ENCODE data around the gene CCDC30. TPM values are rescaled to one million over a fixed set of nuclear protein-coding genes. Genes with fewer than 3 reads are reported as not detected.
A peak's percentile ranks its signal among the peaks of the same experiment; 100 is the strongest.

Gene CCDC30
- total and polyA plus RNA-seq, 12 donors: 0.38 to 3.2 (median 1.3) TPM

GRCh38 chr1:42456754-42457089 lies 6.4 kb upstream of the CCDC30 start:
- intact Hi-C loops (cut with DNase I): loop anchor here in 6 of 10 donors (2.0 to 10.0 kb wide), 3 partner anchors 119 to 122 kb away; partner anchors contain the start of gene FOXJ3 (in 6 of the 6)

GRCh38 chr1:42461196-42461595 lies 1.9 kb upstream of the CCDC30 start:
- DNase-seq (no peak), ATAC-seq (no peak)
- 74 to 84% methylated on average over 2 of the region's 2 CpGs for WGBS, 2 donors
- Histone ChIP-seq H3K9me3 (no peaks in the 10 kb centered on the region), H3K36me3 (peaks cover 0 to 43% (median 17%) of the 10 kb centered on the region in 9 donors), H3K4me1 (peaks cover 8 to 39% (median 32%) of the 10 kb centered on the region in 9 donors), H3K27ac (no peak overlapping the region), H3K4me3 (no peak overlapping the region), H3K27me3 (no peaks in the 10 kb centered on the region)
- TF ChIP-seq CTCF (IDR thresholded peaks at IDR 0.05): no peak
- intact Hi-C loops (cut with DNase I): loop anchor here in 3 of 10 donors (5.0 to 10.0 kb wide), 3 partner anchors 124 to 286 kb away; partner anchors contain the start of genes FOXJ3 (in 1 of the 3) and PPIH (in 1 of the 3)

More at GRCh38 chr1:42456754-42457089, 6.4 kb upstream of the CCDC30 start:
- Histone ChIP-seq H3K36me3 (peaks cover 0 to 43% (median 17%) of the 10 kb centered on the region in 9 donors), H3K27ac (peak overlapping the region; percentile 92 to 99 (median 95)), H3K9me3 (no peaks in the 10 kb centered on the region), H3K27me3 (no peaks in the 10 kb centered on the region), H3K4me1 (peaks cover 7 to 30% (median 21%) of the 10 kb centered on the region in 9 donors), H3K4me3 (peak overlapping the region; percentile 78 to 96 (median 86))
- peak; percentile 53 to 79 (median 69) for ATAC-seq
- 1 to 2% methylated on average over 23 of the region's 23 CpGs for WGBS, 2 donors
- TF ChIP-seq CTCF (IDR thresholded peaks at IDR 0.05): no peak
- DNase-seq: peak in 1 of 2 donors; percentile 28

GRCh38 chr1:42463921-42464320 lies 835 bp downstream of the CCDC30 start:
- Histone ChIP-seq H3K27me3 (no peaks in the 10 kb centered on the region), H3K4me3 (peak overlapping the region in 6 of 10 donors; percentile 69 to 89 (median 83)), H3K36me3 (peaks cover 0 to 27% (median 17%) of the 10 kb centered on the region in 9 donors), H3K4me1 (peaks cover 0 to 21% (median 16%) of the 10 kb centered on the region in 9 donors), H3K9me3 (no peaks in the 10 kb centered on the region), H3K27ac (peak overlapping the region in 1 of 10 donors; percentile 28)
- DNase-seq (no peak), ATAC-seq (no peak)
- 80 to 91% methylated on average over 3 of the region's 3 CpGs for WGBS, 2 donors
- no peak for TF ChIP-seq CTCF (IDR thresholded peaks at IDR 0.05)
- intact Hi-C loops (cut with DNase I): loop anchor here in 3 of 10 donors (5.0 to 10.0 kb wide), 3 partner anchors 127 to 289 kb away; partner anchors contain the start of genes FOXJ3 (in 1 of the 3) and PPIH (in 1 of the 3)

- Histone ChIP-seq H3K36me3 (peaks cover 0 to 6% (median 0%) of the 10 kb centered on the region in 9 donors), H3K9me3 (no peaks in the 10 kb centered on the region), H3K27me3 (no peaks in the 10 kb centered on the region), H3K4me1 (peaks cover 0 to 21% (median 16%) of the 10 kb centered on the region in 9 donors), H3K27ac (no peak overlapping the region), H3K4me3 (no peak overlapping the region)
- DNase-seq: no peak
- intact Hi-C loops (cut with DNase I): loop anchor here in 2 of 10 donors (10.0 kb wide), 2 partner anchors 189 to 291 kb away; partner anchors contain the start of gene PPIH (in 1 of the 2)
- WGBS, 2 donors: 85 to 91% methylated on average over 2 of the region's 2 CpGs
- no peak for ATAC-seq
- TF ChIP-seq CTCF (IDR thresholded peaks at IDR 0.05): no peak
Measured at GRCh38 chr1:42466030-42466429, 2.9 kb downstream of the CCDC30 start.

Data from heart right ventricle (tissue), 16 donors.